Subcutaneous adipose tissue (tissue), 4 donors: ENCODE results near the gene SYCE1. TPM values are rescaled to one million over a fixed set of nuclear protein-coding genes. Genes with fewer than 3 reads are reported as not detected.

Experiments used
- CTCF ChIP-seq: fragments of 450-650 bp; IDR thresholded peaks from one replicate; pipeline ENCODE4 v1.5.1; 2016; ENCODE audit warnings: low read depth, mild to moderate bottlenecking, control low read depth, antibody characterized with exemption, moderate library complexity
- total RNA-seq, 4 donors: library from RNA; depleted of rRNA; stranded (reverse); fragments of >200 nt; gene quantifications; one replicate each; pipeline ENCODE4 v1.1.0, GENCODE V29; 2016

SYCE1 gene
- 10 to 100 TPM in 1 of 4 donors, 1 to 10 TPM in 1, not detected in 2; 1.1 to 13.2 TPM for total RNA-seq

- TF ChIP-seq CTCF, result no peak
These were observed at the start of gene SYCE1 for GRCh38 chr10:133565441-133566294. Gene SYCE1 (minus strand): TSS chr10:133565583. CDS start chr10:133565529, 54 bp downstream.

- no peak for TF ChIP-seq CTCF
These were observed 49.6 kb upstream of the SYCE1 start for GRCh38 chr10:133614830-133615580.

GRCh38 chr10:133613699-133614098 lies 48.3 kb upstream of the SYCE1 start:
- no peak for TF ChIP-seq CTCF

- TF ChIP-seq CTCF, result no peak
These were observed 45.7 kb upstream of the SYCE1 start for GRCh38 chr10:133611079-133611478.

GRCh38 chr10:133608855-133609254 lies 43.5 kb upstream of the SYCE1 start:
- TF ChIP-seq CTCF, result no peak

GRCh38 chr10:133600657-133601056 lies 35.3 kb upstream of the SYCE1 start:
- TF ChIP-seq CTCF, result no peak

- TF ChIP-seq CTCF, result no peak
These were observed 27.3 kb upstream of the SYCE1 start for GRCh38 chr10:133592716-133593115.
